CD4-positive, alpha-beta T cell (primary cell): ENCODE results near the gene SLC16A6. TPM values are rescaled to one million over a fixed set of nuclear protein-coding genes. Genes with fewer than 3 reads are reported as not detected.
"Not testable (repeated sequence)": the region's sequence is repeated elsewhere in the genome, so short reads cannot be mapped to it uniquely, and the experiment has no call there.

Experiments used
- ATAC-seq: fragments of 200-7000 bp; cut with Tn5 transposase; one replicate; pipeline ENCODE4 v1.10.0; 2022; ENCODE audit warnings: mild to moderate bottlenecking; ENCODE audit not compliant: poor library complexity
- CTCF ChIA-PET: fragments of 350-600 bp; sonication (Branson Sonifier 250); formaldehyde crosslinking; loops from one replicate; lab custom pipeline; 2021; ENCODE audit warnings: antibody characterized with exemption, inconsistent platforms; lab: Charles Lee
- POLR2A ChIA-PET: fragments of 350-600 bp; sonication (Branson Sonifier 250); formaldehyde crosslinking; loops from one replicate; lab custom pipeline; 2021; ENCODE audit warnings: antibody characterized with exemption, inconsistent platforms; lab: Charles Lee
- DNase-seq, 14 experiments: peaks; one replicate each; pipeline ENCODE4 v3.0.0-alpha.2; 2013 to 2020; ENCODE audit warnings: mixed read lengths in 2 of 14
- H3K27ac ChIP-seq, 2 donors: one replicate each; pipeline versions ENCODE4 v1.5.1 to v1.7.0; 2013; ENCODE audit warnings: low read length in 2 of 2, low read depth in 1 of 2, mild to moderate bottlenecking in 1 of 2
- H3K27me3 ChIP-seq, 2 experiments: 1 replicate in 1 of 2; 2 replicates in 1 of 2; pipeline versions ENCODE4 v1.6.1 to v1.7.0; 2013; ENCODE audit warnings: low read length in 2 of 2, control low read depth in 1 of 2, mild to moderate bottlenecking in 1 of 2, moderate library complexity in 1 of 2; ENCODE audit not compliant: insufficient read depth in 2 of 2, control insufficient read depth in 1 of 2
- H3K36me3 ChIP-seq: one replicate; pipeline ENCODE4 v1.6.1; 2013; ENCODE audit warnings: low read length, control low read depth; ENCODE audit not compliant: insufficient read depth
- H3K4me1 ChIP-seq: one replicate; pipeline ENCODE4 v1.6.1; 2013; ENCODE audit warnings: low read length, control low read depth; ENCODE audit not compliant: insufficient read depth
- H3K4me3 ChIP-seq: one replicate; pipeline ENCODE4 v1.5.1; 2013; ENCODE audit warnings: mild to moderate bottlenecking, low read length, moderate library complexity
- H3K9me3 ChIP-seq, 2 experiments: 1 replicate in 1 of 2; 2 replicates in 1 of 2; pipeline versions ENCODE4 v1.6.1 to v1.7.0; 2013; ENCODE audit warnings: low read length in 2 of 2, mild to moderate bottlenecking in 2 of 2, control low read depth in 1 of 2, moderate library complexity in 1 of 2; ENCODE audit not compliant: control insufficient read depth in 1 of 2, insufficient read depth in 1 of 2
- H3K27ac Mint-ChIP-seq: one replicate; pipeline ENCODE4 v1.8.0; 2020; ENCODE audit warnings: mixed read lengths
- H3K27me3 Mint-ChIP-seq: one replicate; pipeline ENCODE4 v1.8.0; 2021; ENCODE audit warnings: mixed read lengths
- H3K36me3 Mint-ChIP-seq: one replicate; pipeline ENCODE4 v1.8.0; 2021; ENCODE audit warnings: low read depth, mixed read lengths
- H3K4me1 Mint-ChIP-seq: one replicate; pipeline ENCODE4 v1.8.0; 2021; ENCODE audit warnings: low read depth, mixed read lengths
- H3K4me3 Mint-ChIP-seq: one replicate; pipeline ENCODE4 v1.8.0; 2020; ENCODE audit warnings: mild to moderate bottlenecking, mixed read lengths
- H3K9me3 Mint-ChIP-seq: one replicate; pipeline ENCODE4 v1.8.0; 2020; ENCODE audit warnings: mixed read lengths
- CTCF ChIP-seq: fragments of 200-600 bp; IDR thresholded peaks from one replicate; pipeline ENCODE4 v1.8.0; 2022; ENCODE audit warnings: antibody characterized with exemption, mild to moderate bottlenecking
- intact Hi-C, 2 experiments: fragments of 100-400 bp; cut with DNase I in 1 of 2; cut with micrococcal nuclease in 1 of 2; formaldehyde crosslinking; loops; one replicate each; pipeline versions ENCODE4 v1.15.1 to v1.9.0; 2023 to 2025; cut with DNase I, micrococcal nuclease
- total RNA-seq, 174 experiments: library from RNA in 2 of 174; stranded (reverse) in 2 of 174; gene quantifications; one replicate each; pipeline ENCODE4 v1.2.3 and lab custom pipeline; 2021 to 2026

SLC16A6 gene
- total RNA-seq, 2 experiments from 2014 or later: 7.7 to 9.5 TPM

DNA sequence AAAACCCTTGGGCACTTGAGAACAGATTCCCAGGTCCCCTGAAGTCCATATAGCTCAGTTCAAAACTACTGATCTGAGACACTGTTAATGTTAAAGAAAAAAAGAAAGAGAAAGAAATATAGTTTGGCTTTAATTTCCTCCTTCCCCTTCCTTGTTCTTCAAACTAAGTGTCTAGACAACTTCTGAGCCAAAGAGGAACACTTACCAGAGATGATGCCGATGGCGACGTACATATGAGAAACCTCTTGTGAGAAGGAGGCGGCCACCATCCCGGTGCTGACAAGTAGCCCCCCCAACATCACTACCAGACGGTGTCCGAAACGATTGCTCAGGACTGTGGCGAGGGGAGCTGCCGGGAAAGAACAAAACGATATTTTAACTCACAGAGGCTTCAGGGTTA, 17.2 kb downstream of the SLC16A6 start:
- H3K27ac Mint-ChIP-seq: no peak overlapping the region
- H3K4me3 Mint-ChIP-seq: no peak overlapping the region
- H3K36me3 Mint-ChIP-seq: peaks cover 68% of the 10 kb centered on the region
- TF ChIP-seq CTCF: no peak
- no peaks in the 10 kb centered on the region for H3K27me3 ChIP-seq
- H3K27me3 Mint-ChIP-seq: no peaks in the 10 kb centered on the region
- no peaks in the 10 kb centered on the region for H3K9me3 Mint-ChIP-seq
- H3K36me3 ChIP-seq: peaks cover 55% of the 10 kb centered on the region
- ATAC-seq (no peak), DNase-seq (no peak)
- no peaks in the 10 kb centered on the region for H3K4me1 ChIP-seq
- intact Hi-C loops: no loop called here
- CTCF ChIA-PET: no interaction called here
- H3K27ac ChIP-seq: no peak overlapping the region
- H3K4me3 ChIP-seq: no peak overlapping the region
- peaks cover 8% of the 10 kb centered on the region for H3K4me1 Mint-ChIP-seq
- POLR2A ChIA-PET: interaction anchor here (1.6 kb wide), 1 partner anchor 16 kb away, joined by 5 read pairs; no protein-coding TSS in a partner anchor
- H3K9me3 ChIP-seq: no peaks in the 10 kb centered on the region

DNA sequence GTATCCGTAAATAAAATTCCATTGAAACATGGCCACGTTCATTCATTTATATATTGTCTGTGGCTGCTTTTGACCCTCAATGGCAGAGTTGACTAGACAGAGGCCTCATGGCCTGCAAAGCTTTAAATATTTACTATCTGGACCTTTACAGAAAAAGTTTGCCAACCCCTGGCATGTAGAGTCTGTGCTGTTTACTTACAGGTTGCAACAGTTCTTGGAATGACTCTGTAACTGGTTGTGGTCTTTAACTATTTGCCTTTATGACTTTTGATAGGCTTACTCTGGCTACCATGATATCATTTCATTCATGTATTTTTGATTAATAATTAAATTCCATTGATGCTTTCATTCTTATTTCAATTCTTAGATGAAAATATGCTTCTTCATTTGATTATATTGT, 25.1 kb downstream of the SLC16A6 start:
- peaks cover 26% of the 10 kb centered on the region for H3K36me3 ChIP-seq
- ATAC-seq, H3K27ac ChIP-seq, H3K9me3 ChIP-seq, intact Hi-C loops, H3K4me3 Mint-ChIP-seq, H3K9me3 Mint-ChIP-seq, H3K27me3 Mint-ChIP-seq, H3K27me3 ChIP-seq, DNase-seq, H3K4me3 ChIP-seq, H3K4me1 ChIP-seq: not testable (repeated sequence)
- POLR2A ChIA-PET: interaction anchor here (1.1 to 5.9 kb wide), 3 partner anchors 25 to 195 kb away, joined by 3 to 51 read pairs (median 3); partner anchors contain the start of genes ARSG and SLC16A6
- Mint-ChIP-seq H3K36me3 (peaks cover 25% of the 10 kb centered on the region), H3K4me1 (peaks cover 22% of the 10 kb centered on the region), H3K27ac (peak overlapping the region; percentile 30)
- CTCF ChIA-PET: interaction anchor here (4.4 kb wide), 1 partner anchor 170 kb away, joined by 28 read pairs; no protein-coding TSS in a partner anchor

- H3K4me3 Mint-ChIP-seq: peak overlapping the region; percentile 18
- peak overlapping the region; percentile 65 for H3K27ac Mint-ChIP-seq
- CTCF ChIA-PET: interaction anchor here (0.8 to 4.4 kb wide), 9 partner anchors 24 to 195 kb away, joined by 3 to 28 read pairs (median 4); partner anchors contain the start of genes ARSG, SLC16A6 and WIPI1
- H3K9me3 ChIP-seq, H3K9me3 Mint-ChIP-seq, H3K27ac ChIP-seq, H3K4me3 ChIP-seq, H3K27me3 ChIP-seq, H3K27me3 Mint-ChIP-seq, H3K36me3 Mint-ChIP-seq: not testable (repeated sequence)
- peak; percentile 27 for ATAC-seq
- peaks cover 10% of the 10 kb centered on the region for H3K36me3 ChIP-seq
- peaks cover 28% of the 10 kb centered on the region for H3K4me1 ChIP-seq
- peak; percentile 77 for TF ChIP-seq CTCF
- POLR2A ChIA-PET: interaction anchor here (0.6 to 5.9 kb wide), 8 partner anchors 15 to 198 kb away, joined by 3 to 51 read pairs (median 4); partner anchors contain the start of genes AMZ2, ARSG, SLC16A6 and WIPI1
- intact Hi-C loops: loop anchor here (1.0 to 5.0 kb wide), 5 partner anchors 28 to 199 kb away; partner anchors contain the start of genes ARSG (in 1 of the 2) and SLC16A6 (in 1 of the 2)
- peak in 3 of 14 experiments; percentile 72 to 81 (median 73) for DNase-seq
- peaks cover 46% of the 10 kb centered on the region for H3K4me1 Mint-ChIP-seq
These were observed 27.7 kb downstream of the SLC16A6 start for GRCh38 chr17:68263101-68263681.

DNA sequence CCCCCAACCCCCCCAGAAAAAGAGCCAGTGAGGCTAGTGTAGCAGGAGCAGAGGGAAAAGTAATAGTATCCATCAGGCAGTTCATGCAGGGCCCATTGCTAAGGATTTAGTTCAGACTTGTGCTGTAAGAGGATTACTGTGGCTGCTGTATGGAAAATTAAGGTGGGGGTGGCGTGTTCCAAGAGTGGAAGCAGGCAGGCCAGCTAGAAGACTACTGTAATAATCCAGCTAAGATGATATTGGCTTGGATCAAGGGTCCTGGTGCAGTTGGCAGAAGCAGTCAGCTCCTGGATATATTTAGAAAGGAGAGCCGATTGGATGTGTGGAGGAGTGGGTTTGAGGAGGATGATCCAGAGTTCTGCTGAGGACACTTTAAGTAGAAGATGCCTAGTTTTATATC, 28.5 kb downstream of the SLC16A6 start:
- not testable (repeated sequence) for H3K27ac ChIP-seq, H3K4me3 ChIP-seq, ATAC-seq, DNase-seq, H3K9me3 Mint-ChIP-seq, H3K36me3 Mint-ChIP-seq, H3K27me3 Mint-ChIP-seq, H3K9me3 ChIP-seq, H3K36me3 ChIP-seq, H3K4me3 Mint-ChIP-seq, H3K27me3 ChIP-seq
- peaks cover 32% of the 10 kb centered on the region for H3K4me1 ChIP-seq
- H3K27ac Mint-ChIP-seq: peak overlapping the region; percentile 65
- intact Hi-C loops: loop anchor here (2.0 to 5.0 kb wide), 2 partner anchors 28 to 90 kb away; partner anchors contain the start of genes ARSG (in 1 of the 2) and SLC16A6 (in 1 of the 2)
- H3K4me1 Mint-ChIP-seq: peaks cover 49% of the 10 kb centered on the region
- CTCF ChIA-PET: interaction anchor here (1.2 to 4.4 kb wide), 5 partner anchors 25 to 196 kb away, joined by 3 to 28 read pairs (median 9); partner anchors contain the start of gene WIPI1
- POLR2A ChIA-PET: interaction anchor here (0.6 to 5.9 kb wide), 5 partner anchors 14 to 170 kb away, joined by 3 to 51 read pairs (median 4); partner anchors contain the start of genes AMZ2, ARSG and SLC16A6
